GM19452 (cell line): ENCODE measurements around the gene UBN1.

ENCODE experiments used
- ATAC-seq: cut with Tn5 transposase; IDR thresholded peaks from one replicate; pipeline ENCODE4 v1.9.1; 2021; ENCODE audit not compliant: unreplicated experiment

Gene UBN1, protein sequence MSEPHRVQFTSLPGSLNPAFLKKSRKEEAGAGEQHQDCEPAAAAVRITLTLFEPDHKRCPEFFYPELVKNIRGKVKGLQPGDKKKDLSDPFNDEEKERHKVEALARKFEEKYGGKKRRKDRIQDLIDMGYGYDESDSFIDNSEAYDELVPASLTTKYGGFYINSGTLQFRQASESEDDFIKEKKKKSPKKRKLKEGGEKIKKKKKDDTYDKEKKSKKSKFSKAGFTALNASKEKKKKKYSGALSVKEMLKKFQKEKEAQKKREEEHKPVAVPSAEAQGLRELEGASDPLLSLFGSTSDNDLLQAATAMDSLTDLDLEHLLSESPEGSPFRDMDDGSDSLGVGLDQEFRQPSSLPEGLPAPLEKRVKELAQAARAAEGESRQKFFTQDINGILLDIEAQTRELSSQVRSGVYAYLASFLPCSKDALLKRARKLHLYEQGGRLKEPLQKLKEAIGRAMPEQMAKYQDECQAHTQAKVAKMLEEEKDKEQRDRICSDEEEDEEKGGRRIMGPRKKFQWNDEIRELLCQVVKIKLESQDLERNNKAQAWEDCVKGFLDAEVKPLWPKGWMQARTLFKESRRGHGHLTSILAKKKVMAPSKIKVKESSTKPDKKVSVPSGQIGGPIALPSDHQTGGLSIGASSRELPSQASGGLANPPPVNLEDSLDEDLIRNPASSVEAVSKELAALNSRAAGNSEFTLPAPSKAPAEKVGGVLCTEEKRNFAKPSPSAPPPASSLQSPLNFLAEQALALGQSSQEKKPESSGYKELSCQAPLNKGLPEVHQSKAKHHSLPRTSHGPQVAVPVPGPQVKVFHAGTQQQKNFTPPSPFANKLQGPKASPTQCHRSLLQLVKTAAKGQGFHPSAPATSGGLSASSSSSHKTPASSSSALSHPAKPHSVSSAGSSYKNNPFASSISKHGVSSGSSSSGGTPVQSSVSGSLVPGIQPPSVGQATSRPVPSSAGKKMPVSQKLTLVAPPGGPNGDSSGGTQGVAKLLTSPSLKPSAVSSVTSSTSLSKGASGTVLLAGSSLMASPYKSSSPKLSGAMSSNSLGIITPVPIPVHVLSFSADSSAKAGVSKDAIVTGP (N-terminal part only)

DNA sequence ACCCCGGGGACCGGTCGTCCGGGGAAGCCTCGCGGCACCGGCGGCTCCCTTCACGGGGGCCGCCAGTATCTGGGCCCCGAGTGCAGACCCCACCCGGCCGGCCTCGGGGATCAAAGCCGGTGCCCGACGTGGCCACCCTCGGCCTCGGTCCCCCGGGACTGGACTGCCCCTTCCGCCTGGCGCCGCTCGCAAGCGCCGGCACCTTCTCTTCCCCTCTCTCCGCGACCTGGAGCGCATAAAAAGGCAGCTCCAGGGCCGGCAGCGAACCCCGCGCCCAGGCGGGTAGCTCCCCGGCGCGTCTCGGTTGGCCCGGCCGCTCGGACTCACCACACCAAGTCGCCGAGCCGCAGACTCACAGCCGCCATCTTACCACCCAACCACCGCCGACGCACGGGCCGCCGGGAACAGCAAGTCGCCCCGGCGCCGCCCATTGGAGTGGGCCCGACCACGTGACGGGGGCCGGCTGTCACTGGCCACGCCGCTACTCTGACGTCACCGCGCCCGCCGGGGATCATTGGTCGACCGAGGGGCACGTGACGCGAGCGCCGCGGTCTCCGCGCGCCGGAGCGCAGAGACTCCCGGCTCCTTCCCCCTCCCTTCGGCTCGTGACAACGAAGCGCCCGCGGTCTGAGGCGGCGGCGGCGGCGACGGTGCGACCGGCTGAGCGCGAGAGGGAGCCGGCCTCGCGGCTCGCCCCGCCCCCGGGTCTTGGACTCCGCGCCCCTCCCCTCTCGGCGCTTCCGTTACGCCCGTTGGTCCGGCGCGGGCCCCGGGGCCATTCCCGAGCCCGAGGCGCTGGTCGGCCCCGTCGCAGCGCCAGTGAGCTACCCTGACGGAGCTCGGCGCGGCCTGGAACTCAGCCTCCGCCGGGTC, at the start of gene UBN1, which contains the start of gene GLYR1:
Gene UBN1, plus strand, starts transcription at position 581 of the 873 bp plus-strand sequence. CDS start 5,437 bp downstream, outside the sequence.
Gene GLYR1, minus strand, starts transcription at position 388 of the 873 bp plus-strand sequence. Its CDS starts 23 bp downstream, at position 365.
- ATAC-seq = peak; percentile 88

DNA sequence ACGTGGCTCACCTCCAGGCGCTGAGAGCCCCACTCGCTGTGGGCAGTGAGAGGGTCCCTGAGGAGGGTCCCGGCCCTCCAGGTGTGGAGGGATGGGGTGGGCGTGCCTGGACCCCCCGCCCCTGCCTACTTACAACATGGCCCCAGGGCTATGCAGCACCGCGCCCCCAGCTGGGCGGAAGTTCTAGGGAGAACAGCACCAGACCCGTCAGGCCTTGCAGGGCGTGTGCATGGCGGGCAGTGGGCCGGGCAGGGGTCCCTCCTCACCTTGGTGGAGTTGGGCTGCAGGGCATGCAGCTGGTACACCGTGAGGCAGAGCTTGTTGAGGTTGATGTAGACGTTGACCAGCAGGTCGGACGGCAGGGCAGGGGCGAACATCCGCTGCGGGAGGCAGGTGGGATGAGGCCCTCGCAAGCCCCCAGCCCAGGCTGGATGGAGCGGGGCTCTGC, 49.5 kb upstream of the UBN1 start:
- ATAC-seq = no peak

DNA sequence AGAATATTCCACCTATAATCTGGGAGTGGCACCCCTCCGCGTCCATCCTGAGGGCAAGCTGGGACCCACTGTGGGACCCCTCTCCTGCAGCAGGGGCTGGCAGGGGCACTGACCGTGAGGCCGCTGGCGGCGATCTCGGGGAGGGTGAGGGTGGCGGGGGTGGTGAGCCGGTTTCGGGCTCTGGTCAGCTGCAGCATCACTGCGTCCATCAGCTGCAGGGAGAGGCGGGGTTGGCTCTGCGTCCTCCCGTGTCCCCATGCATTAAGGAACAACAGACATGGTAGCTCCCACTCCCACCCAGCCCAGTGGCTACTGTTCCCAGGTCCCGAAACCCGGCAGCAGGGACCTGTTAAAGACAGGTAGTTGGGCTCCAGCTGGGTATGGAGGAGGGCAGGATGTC, 48.8 kb upstream of the UBN1 start:
- no peak for ATAC-seq

DNA sequence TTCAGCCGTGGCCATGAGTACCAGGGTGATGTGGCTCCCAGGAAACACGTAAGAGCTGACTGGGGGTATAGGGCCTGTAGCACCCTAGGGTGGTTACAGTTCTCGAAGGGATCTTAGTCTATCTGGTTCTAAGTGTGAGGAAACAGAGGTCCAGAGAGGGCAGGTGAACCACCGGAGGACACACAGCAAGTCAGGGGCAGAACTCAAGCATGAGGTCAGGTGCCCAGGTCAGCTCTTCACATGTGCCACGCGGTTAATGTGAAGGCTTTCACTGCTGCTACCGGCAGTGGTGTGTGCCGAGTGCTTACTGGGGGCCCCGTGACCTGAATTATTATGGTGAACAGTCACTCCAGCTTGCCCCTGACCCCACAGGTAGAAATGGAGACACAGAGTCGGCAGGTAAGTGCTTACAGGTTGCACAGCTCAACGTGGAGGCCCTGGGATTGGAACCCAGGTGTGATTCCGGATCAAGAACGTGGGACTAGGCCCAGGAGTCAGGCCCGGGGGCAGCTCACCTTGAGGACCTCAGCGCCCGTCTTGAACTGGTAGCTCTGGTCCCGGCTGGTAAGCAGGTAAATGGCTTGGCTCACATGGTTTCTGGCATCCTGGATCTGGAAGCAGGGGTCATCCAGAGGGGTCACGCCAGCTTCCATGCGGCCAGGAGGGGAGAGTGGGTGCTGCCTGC, 48.0 kb upstream of the UBN1 start:
- ATAC-seq = no peak

DNA sequence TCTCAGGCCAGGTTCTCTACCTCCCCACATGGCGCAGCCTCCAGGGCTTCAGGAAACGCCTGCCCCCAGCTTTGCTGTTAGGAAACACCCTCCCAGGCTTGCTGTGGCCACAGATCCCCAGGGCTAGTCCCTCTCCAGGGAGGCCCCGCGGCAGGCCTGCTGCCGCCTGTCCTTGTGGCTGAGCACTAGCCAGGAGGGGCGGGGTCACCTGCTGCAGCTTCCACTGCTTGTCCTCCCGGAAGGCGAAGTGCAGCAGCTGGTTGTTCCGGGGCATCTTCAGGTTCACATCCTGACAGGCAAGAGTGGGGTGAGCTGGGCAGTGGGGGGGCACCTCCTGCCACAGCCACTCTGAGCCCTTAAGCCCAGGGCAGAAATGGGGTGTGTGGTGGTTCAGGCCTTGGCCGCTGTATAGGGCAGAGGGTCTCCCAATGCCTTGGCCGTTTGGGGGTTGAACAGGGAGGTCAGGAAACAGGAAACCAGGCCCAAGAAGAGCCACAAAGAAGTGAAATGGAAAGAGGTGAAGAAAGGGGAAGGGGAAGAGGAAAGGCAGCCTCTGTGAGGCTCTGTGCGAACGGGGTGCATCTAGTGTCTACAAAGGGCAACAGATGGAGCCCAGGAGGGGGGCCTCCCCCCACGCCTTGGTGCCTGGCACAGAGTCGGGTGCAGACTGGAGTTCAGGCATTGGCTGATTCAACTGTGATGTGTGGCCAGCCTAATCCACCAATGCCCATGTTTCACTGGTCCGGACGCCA, 46.8 kb upstream of the UBN1 start:
- no peak for ATAC-seq

DNA sequence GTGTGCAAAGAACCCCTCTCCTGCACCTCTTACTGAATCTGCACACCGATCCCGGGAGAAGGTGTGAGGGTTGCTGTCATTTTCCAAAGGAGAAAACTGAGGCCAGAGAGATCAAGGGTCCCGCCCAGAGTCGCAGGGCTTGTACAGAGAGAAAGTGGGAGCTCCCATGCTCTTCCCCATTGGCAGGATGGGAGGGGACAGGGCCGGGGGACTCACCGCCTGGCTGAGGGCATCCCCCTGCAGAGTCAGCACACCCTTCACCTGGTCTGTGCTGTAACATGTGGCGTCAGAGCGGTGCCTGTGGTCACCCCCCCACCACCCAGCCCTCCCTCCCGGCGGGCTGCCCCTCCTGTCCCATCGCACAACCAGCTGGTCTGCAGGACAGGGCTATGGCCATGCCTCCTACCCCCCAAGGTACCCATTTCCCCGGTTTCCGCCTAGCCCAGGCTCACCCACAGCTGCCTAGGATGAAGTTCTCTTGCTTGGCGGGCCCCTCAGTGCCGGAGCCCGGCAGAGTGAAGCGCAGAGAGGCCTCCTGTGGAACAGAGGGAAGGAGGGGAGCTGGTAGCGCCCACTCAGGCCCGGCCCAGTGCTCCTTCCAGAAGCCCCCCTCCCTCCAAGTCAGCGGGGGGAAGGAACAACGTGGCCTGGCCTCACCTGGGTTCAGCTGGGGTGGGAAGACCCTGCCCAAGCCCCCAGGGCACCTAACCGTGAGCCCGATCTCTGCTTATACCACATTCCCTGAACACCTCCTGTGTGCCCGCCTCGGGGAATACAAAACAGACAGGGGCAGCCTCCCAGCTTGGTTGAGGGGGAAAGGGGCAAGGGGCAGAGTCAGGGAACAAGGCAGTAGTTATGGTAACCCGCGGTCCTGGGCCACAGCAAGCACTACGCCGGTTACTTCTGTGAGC, 46.0 kb upstream of the UBN1 start:
- no peak for ATAC-seq

DNA sequence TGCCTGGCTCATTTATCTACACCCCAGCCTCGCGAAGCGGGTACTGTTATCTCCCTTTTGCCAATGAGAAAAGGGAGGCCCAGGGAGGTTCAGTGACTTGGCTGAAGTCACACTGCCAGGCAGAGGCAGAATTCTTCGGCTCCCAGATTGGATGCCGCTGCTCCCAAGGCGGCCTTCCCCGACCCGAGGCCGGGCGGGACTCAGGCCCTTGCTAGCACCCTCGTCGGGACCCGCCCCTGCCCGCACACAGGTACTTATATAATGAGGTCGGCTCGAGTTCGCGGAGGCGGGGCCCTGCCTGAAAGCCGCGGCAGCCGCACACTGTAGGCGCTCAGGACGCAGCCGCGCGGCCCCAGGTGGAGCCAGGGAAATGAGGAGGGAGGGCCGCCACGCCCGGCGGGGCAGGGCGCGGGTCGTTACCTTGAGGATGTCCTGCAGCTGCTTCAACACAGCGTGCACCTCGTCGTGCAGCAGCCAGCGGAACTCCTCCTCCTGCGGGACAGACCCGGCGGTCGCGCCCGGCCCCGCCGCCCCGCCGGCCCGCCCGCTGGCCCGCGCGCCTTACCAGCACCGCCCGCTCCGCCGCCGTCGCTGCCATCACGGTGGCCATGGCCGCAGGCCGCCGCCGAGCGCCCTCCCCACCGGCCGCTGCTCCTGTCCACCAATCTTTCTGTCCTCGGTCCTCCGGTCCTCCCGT, 45.2 kb upstream of the UBN1 start, which contains the start of gene ROGDI:
Gene ROGDI, minus strand, starts transcription at position 672 of the 697 bp plus-strand sequence. Its CDS starts 62 bp downstream, at position 610.
- ATAC-seq = peak; percentile 60

DNA sequence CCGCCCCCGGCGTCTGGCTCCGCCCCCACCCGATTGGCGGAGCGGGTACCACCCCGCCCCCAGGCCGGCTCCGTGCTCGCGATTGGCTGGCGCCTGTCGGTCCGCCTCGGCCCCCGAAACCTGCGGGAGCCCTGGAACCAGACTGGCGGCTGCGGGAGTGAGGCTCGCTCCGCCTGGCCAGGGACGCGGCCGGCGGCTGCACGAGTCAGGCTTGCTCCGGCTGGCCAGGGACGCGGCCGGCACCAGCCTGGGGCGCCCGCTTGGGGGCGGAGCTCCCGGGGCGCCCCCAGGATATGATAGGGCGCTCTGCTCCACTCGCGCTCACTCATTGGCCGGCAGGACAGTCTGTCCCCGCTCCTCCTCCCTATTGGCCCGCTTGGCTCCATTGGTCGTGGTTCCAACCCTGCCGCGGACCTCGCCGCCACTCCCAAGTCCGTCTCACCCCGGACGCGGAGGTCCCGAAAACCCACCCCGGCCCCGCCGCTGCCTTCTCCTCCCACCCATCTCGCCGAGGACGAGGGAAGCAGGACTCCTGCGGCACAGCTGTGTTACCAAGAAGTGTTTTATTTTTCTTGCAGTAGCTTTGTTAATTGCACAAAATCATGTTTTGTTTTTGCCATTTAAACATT, 44.5 kb upstream of the UBN1 start:
- peak; percentile 91 for ATAC-seq

DNA sequence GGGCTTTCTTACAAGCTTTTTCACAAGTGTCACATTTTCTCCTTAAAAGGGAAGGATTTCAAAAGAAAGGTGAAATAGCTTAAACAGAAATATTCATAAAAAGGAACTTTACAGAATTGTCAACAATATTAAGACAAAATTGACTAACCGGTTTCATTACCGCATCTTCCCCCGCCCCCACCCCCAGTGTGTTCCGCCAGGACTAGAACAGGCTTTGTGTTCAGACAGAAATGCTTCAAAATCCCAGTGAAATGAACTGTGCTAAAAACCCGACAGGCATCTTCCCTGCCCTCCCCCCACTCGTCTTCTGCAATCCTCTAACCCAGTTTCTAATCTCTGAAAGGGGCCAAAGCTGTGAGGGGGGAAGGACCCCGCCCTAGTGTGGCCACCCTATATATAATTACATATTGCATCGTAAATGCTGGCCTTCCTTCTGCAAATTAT, 43.9 kb upstream of the UBN1 start:
- no peak for ATAC-seq

DNA sequence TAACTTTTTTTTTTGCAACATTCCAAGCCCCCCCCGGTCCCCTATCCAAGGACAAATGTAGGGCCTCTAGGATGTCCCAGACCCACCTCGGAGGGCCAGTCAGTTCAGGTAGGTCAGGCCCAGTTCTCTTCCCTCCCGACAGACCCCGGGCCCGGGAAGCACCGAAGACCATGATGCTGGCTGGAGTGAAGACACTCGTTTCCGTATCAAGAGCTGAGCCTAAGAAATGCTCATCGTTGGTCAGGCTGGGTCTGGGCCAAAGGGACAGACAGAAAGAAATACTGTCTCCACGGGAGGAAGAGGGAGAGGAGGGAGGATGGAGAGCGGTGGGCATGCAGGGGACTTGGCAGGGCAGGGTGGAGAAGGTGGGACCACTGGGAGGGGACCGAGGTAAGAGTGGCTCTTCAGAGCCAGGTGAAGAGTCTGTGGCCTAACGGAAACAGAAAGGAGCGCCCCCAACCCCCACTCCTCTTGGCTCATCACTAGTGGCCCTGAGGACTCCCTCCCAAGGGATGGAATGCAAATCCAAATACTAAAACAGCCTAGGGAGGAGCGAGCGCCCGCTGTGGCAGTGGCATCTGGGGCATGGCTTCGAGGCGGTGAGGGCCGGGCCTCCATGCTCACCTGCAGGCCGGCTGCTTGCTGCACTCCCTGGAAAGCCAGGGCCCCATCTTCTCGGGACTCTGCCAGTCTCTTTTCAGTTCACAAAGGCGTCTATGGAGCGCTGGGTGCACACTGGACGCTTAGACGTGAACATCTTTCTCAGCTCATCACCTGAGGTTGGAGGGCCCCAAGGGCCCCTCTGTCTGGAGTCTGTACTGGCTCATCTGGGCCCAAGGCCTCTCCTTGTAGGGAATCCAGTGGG, 43.2 kb upstream of the UBN1 start:
- no peak for ATAC-seq

DNA sequence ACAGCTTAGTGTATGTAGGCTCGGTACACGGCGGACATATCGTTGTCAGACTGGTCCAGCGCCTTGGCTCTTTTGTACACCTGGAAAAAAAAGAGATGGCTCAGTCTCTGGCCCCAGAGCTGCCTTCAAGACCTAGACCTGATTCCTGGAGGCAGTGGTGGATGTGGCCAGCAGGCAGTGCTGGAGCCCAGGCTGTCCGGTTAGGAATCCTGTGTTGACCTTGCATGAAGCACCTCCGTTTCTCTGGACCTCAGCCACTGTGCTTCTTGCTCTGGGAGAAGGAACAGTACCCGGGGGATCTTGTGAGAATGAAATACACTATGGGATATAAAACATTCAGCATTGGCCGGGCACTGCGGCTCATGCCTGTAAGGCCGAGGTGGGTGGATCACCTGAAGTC, 42.0 kb upstream of the UBN1 start:
- ATAC-seq = no peak

DNA sequence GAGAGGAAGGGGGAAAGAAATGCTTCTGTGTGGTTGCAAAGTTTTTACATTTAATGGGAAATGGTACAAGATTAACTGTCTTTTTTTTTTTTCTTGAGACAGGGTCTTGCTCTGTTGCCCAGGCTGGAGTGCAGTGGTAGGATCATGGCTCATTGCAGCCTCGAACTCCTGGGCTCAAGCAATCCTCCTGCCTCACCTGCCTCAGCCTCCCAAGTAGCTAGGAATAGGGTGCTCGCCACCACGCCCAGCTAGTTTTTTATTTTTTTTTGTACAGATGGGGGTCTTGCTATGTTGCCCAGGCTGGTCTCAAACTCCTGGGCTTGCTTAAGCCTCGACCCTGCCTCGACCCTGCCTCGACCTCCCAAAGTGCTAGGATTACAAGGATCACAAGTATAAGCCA, 41.0 kb upstream of the UBN1 start:
- ATAC-seq = no peak

DNA sequence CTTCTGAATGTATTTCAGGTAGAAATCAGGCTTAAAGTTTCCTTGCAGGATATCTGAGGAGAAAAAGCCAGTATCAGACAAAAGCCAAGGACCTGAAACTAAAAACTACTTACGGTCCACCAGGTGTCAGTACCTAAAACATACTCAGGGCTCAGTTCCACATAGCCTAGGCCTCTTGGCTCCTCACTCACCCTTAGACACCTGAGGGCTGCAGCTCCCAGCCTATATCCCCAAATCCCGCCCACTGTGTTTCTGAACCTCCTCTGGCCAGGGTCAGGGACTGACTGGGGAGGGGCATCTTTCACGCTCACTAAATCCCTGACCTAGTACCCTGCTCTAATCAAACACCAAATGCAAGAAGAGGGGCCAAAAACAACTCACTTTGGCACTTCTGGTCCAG, 36.0 kb upstream of the UBN1 start:
- ATAC-seq = no peak

DNA sequence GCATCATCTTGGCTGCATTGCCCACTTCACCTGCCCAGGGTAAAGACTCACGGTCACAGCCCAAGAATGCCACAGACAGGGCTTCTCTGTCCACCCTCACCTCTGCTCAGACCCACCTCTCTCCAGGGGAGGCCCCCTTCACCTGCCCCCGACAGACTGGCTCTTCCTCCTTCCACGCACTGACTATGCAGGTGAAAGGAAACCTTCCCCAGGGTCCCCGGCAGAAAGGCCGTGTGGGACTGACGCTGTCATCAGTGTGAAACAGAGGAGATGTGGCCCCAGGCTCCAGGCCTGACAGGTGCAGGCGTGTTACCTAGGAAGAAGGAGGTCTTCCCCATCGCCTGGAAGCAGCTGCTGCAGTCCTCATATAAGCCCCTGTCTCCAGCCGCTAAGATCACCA, 35.5 kb upstream of the UBN1 start:
- no peak for ATAC-seq

DNA sequence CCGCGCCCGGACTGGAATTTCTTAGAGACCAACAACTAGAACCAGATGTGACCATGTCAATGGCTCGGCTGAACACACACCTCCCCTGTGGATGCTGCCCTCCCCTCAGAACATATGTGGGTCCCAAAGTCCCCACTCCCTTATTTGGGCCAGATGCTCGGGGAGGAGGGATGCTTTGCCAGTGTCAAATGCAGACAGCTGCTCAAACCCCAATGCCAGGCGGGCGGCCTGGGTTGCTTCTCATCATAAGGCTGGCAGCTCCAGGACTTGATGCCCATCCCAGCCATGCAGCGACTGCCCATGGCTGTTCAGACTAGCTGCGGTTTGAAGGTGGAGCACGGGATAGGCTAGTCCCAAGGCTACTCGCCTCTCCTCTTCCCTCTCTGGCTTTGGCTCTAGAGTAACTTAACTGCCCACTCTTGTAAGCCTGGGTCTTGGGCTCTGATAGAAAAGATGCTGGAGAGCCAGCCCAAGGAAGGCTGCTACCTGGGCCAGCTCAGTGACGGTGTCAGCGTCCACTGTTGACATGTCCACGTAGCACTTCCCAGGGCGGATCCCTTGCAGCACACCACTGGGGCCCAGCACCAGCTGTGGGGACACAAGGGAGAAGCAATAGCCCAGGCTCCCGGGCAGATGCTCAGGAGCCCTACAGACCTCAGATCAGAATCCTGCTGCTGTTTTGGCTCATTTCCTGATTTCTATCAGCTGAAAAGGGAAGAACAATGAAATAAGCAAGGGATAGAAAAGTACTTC, 33.9 kb upstream of the UBN1 start:
- no peak for ATAC-seq
